Lower leg skin (tissue), 3 donors: ENCODE data around the gene ZNF205.

Source experiments
- POLR2A ChIP-seq, 2 donors: fragments of 450-650 bp; IDR thresholded peaks; one replicate each; pipeline ENCODE4 v1.6.1; 2016 to 2017; ENCODE audit warnings: antibody characterized with exemption in 2 of 2, mild to moderate bottlenecking in 1 of 2, moderate library complexity in 1 of 2
- TF ChIP-seq, protein P1 (sequence below), 3 donors: fragments of 450-650 bp; IDR thresholded peaks; one replicate each; pipeline ENCODE4 v1.5.1; 2016; ENCODE audit warnings: antibody characterized with exemption in 3 of 3, mild to moderate bottlenecking in 3 of 3, moderate library complexity in 2 of 3

DNA sequence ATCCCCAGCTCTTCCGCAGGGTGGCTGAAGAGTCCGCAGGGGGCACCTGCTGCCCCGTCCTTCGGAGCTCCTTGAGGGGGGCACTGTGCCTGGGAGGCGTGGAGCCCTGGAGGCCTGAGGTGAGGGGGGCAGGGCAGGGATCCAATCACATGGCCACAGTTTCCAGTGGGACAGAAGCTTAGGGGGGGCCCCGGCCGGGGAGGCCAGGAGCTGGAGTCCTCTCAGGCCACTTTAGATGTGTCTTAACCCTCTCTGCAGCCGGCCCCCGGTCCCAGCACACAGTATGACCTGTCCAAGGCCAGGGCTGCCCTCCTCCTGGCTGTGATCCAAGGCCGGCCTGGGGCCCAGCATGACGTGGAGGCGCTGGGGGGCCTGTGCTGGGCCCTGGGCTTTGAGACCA lies 33.3 kb downstream of the ZNF205 start:
- TF ChIP-seq, protein P1, sequence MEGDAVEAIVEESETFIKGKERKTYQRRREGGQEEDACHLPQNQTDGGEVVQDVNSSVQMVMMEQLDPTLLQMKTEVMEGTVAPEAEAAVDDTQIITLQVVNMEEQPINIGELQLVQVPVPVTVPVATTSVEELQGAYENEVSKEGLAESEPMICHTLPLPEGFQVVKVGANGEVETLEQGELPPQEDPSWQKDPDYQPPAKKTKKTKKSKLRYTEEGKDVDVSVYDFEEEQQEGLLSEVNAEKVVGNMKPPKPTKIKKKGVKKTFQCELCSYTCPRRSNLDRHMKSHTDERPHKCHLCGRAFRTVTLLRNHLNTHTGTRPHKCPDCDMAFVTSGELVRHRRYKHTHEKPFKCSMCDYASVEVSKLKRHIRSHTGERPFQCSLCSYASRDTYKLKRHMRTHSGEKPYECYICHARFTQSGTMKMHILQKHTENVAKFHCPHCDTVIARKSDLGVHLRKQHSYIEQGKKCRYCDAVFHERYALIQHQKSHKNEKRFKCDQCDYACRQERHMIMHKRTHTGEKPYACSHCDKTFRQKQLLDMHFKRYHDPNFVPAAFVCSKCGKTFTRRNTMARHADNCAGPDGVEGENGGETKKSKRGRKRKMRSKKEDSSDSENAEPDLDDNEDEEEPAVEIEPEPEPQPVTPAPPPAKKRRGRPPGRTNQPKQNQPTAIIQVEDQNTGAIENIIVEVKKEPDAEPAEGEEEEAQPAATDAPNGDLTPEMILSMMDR (IDR thresholded peaks at IDR 0.05): no peak
- TF ChIP-seq POLR2A (IDR thresholded peaks at IDR 0.05): no peak
